Upper lobe of right lung (tissue), 1 donor: Measurements from ENCODE around the gene CLTCL1. TPM values are rescaled to one million over a fixed set of nuclear protein-coding genes. Genes with fewer than 3 reads are reported as not detected.

Source experiments
- ATAC-seq: fragments of 200-7000 bp; cut with Tn5 transposase; one replicate; pipeline ENCODE4 v1.9.1; 2020; ENCODE audit warnings: mild to moderate bottlenecking, moderate library complexity
- DNase-seq: peaks from one replicate; pipeline ENCODE4 v3.0.0-alpha.2; 2020
- H3K27ac ChIP-seq: fragments of 200-600 bp; one replicate; pipeline ENCODE4 v1.8.0; 2022
- H3K27me3 ChIP-seq: fragments of 200-600 bp; one replicate; pipeline ENCODE4 v1.8.0; 2022; ENCODE audit warnings: mild to moderate bottlenecking
- H3K36me3 ChIP-seq: fragments of 200-600 bp; one replicate; pipeline ENCODE4 v1.8.0; 2022
- H3K4me1 ChIP-seq: fragments of 200-600 bp; one replicate; pipeline ENCODE4 v1.8.0; 2022
- H3K4me3 ChIP-seq: fragments of 200-600 bp; one replicate; pipeline ENCODE4 v1.8.0; 2022; ENCODE audit warnings: mild to moderate bottlenecking
- H3K9me3 ChIP-seq: fragments of 200-600 bp; one replicate; pipeline ENCODE4 v1.8.0; 2022
- intact Hi-C: fragments of 100-400 bp; cut with DNase I; formaldehyde crosslinking; loops from one replicate; pipeline ENCODE4 v1.11.0; 2022
- total RNA-seq: library from RNA; stranded (reverse); fragmentation: NEBNext Ultra II Directional; extraction: Animal tissue kit (Norgen Biotek cat#: 25700); gene quantifications from one replicate; pipeline ENCODE4 v1.2.1, GENCODE V29; 2021
- TF ChIP-seq, protein P1 (sequence below): fragments of 200-600 bp; IDR thresholded peaks from one replicate; pipeline ENCODE4 v1.8.0; 2022; ENCODE audit warnings: antibody characterized with exemption
- donor health status: DM: no; HTN: yes; CAD: no; lungs with severe emphysema.

Gene CLTCL1
- total RNA-seq, 1 donor from 2014 or later, result 4.3 TPM

DNA sequence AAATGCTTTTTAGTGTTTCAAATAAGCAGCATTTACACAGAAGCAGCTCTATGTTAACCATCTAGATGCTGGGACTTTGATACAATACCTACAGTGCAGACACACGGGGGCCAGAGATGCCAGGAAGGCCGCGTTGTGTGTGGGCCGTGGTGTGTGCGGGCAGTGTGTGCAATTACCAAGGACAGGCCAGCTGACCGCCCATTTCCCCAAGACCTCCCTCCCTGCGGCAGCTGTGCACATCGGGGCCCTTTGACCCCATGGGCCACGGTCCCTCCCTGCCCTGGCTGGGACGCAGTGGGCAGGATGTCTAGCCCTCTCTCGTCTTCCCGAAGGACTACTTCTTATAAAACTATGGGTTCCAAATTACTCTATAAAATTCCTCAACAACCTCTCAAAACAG lies 38.4 kb downstream of the CLTCL1 start:
- H3K36me3 ChIP-seq, result no peaks in the 10 kb centered on the region
- ATAC-seq, result no peak
- no peak overlapping the region for H3K4me3 ChIP-seq
- no peak for DNase-seq
- TF ChIP-seq, protein P1, sequence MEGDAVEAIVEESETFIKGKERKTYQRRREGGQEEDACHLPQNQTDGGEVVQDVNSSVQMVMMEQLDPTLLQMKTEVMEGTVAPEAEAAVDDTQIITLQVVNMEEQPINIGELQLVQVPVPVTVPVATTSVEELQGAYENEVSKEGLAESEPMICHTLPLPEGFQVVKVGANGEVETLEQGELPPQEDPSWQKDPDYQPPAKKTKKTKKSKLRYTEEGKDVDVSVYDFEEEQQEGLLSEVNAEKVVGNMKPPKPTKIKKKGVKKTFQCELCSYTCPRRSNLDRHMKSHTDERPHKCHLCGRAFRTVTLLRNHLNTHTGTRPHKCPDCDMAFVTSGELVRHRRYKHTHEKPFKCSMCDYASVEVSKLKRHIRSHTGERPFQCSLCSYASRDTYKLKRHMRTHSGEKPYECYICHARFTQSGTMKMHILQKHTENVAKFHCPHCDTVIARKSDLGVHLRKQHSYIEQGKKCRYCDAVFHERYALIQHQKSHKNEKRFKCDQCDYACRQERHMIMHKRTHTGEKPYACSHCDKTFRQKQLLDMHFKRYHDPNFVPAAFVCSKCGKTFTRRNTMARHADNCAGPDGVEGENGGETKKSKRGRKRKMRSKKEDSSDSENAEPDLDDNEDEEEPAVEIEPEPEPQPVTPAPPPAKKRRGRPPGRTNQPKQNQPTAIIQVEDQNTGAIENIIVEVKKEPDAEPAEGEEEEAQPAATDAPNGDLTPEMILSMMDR, result no peak
- no peaks in the 10 kb centered on the region for H3K4me1 ChIP-seq
- intact Hi-C loops, result no loop called here
- H3K27me3 ChIP-seq, result no peaks in the 10 kb centered on the region
- no peak overlapping the region for H3K27ac ChIP-seq
- no peaks in the 10 kb centered on the region for H3K9me3 ChIP-seq

DNA sequence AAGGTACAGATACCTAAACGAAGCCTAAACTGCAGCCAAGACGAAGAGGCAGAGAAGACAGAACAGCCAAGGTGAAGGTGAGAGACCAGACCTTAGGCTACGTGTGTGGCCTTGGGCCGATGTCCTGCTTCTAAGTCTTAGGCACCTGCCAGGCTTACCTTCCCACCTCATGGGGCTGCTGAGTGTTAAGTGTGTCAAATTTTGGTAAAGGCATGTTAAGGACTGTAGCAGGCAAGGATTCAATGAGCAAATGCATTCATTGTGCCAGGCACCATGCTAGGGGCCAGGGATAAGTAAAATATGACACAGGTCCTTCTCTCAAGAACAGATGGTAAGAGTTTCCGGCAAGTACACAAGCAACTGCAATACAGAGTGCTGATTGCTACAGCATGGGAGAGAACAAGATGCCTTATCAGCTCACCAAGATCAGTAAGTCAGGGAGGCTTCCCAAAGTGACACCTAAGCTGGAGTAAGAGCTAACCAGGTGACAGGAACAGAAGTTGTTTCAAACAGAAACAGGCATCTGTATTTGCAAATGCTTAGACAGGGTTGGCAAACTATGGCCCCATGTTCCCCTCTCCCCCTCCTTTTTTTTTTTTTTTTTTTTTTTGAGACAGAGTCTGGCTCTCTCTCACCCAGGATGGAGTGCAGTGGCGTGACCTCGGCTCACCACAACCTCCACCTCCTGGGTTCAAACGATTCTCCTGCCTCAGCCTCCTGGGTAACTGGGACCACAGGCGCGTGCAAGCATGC lies 46.7 kb downstream of the CLTCL1 start:
- Histone ChIP-seq H3K27me3 (no peaks in the 10 kb centered on the region), H3K4me1 (no peaks in the 10 kb centered on the region), H3K9me3 (no peaks in the 10 kb centered on the region), H3K4me3 (no peak overlapping the region), H3K27ac (no peak overlapping the region), H3K36me3 (no peaks in the 10 kb centered on the region)
- ATAC-seq, result no peak
- TF ChIP-seq, protein P1, result no peak
- DNase-seq, result no peak
- intact Hi-C loops, result no loop called here

DNA sequence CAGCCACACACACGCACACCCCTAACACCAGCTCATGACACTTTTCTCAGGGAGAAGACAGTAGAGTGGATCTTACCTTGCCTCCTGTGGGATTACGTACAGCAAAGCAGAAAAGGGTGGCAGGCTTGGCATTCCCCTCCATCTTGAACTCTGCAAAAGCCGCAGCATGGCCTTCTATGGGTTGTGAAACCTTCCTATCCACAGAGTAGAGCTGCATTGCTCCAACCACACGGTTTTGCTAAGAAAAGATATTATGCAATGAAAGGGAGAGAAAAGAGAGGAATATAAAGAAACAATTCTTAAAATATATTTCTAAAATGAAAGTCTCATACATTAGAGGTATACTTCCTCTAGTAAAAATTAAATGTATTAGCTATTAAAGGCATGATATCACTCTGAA lies 48.8 kb downstream of the CLTCL1 start:
- Histone ChIP-seq H3K4me3 (no peak overlapping the region), H3K27ac (no peak overlapping the region), H3K4me1 (no peaks in the 10 kb centered on the region), H3K9me3 (no peaks in the 10 kb centered on the region), H3K27me3 (no peaks in the 10 kb centered on the region), H3K36me3 (no peaks in the 10 kb centered on the region)
- TF ChIP-seq, protein P1, result no peak
- intact Hi-C loops, result no loop called here
- DNase-seq, result no peak
- no peak for ATAC-seq

DNA sequence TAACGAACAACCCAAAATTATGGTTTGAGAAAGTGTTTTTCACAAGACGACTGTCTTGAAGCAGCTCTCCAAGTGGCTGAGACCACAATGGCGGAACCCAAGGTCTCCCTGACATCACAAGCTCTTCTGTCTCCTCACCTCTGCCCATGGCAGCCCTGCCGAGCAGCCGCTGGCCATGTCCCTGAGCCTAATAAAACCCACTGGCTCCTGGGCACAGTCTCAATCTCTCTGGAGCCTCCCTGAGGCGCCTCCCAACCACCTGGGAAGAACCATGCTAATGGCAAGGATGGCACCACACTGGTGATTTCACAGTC lies 50.0 kb downstream of the CLTCL1 start:
- DNase-seq (no peak), ATAC-seq (no peak)
- H3K27ac ChIP-seq, result no peak overlapping the region
- H3K4me1 ChIP-seq, result no peaks in the 10 kb centered on the region
- no peak overlapping the region for H3K4me3 ChIP-seq
- intact Hi-C loops, result no loop called here
- H3K9me3 ChIP-seq, result no peaks in the 10 kb centered on the region
- H3K27me3 ChIP-seq, result no peaks in the 10 kb centered on the region
- TF ChIP-seq, protein P1, result no peak
- H3K36me3 ChIP-seq, result peaks cover 4% of the 10 kb centered on the region

DNA sequence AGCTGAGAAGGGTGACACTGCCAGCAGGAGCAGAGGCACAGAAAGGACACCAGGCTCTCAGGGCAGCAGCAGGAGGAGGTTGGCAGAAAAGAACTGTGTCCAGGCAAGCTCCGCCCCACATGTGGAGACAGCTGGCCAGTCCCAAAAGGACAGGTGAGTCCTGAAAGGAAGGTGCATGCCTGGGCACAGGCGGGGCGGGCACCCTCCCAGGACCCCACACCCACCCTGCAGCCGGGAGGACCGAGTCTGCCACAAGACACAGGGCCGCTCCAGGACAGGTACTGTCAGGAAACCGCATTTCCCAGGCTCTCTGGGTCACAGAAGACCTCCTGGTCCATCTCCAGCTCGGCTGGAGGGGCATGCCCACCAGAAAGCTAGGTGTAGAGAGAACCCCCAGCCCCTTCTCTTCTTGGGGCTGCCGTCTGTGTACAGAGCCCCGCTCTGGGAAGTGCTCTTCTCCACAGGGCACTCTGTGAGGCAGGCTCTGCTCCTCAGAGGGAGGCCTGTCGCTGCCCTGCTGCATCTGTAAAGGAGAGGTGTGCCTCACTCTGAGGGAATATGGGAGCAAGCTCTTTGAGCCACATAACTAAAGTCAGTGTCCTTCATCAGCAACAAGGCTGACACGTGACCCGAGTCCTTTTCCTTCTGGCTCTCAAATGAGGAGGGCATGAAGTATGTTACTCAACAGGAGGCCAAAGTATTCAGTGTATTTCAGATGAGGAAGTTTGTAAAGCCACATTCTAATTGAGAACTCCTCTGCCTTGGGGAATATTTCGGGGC lies 50.5 kb downstream of the CLTCL1 start:
- peak; percentile 63 for ATAC-seq
- DNase-seq, result no peak
- intact Hi-C loops, result no loop called here
- Histone ChIP-seq H3K27ac (no peak overlapping the region), H3K27me3 (no peaks in the 10 kb centered on the region), H3K36me3 (peaks cover 4% of the 10 kb centered on the region), H3K4me1 (no peaks in the 10 kb centered on the region), H3K4me3 (no peak overlapping the region), H3K9me3 (no peaks in the 10 kb centered on the region)
- TF ChIP-seq, protein P1, result no peak
